Memory B cell (primary cell): Measurements from ENCODE around the gene TFEB.

Experiments
- ATAC-seq: fragments of 150-1000 bp; cut with Tn5 transposase; 2 replicates; pipeline ENCODE4 v1.10.0; 2021; ENCODE audit warnings: low read depth, mild to moderate bottlenecking, moderate library complexity
- DNase-seq, 2 donors: peaks; one replicate each; pipeline ENCODE4 v3.0.0; 2022; ENCODE audit warnings: low spot score in 2 of 2
- H3K27ac Mint-ChIP-seq: one replicate; pipeline ENCODE4 v1.8.0; 2022; ENCODE audit warnings: mild to moderate bottlenecking, moderate library complexity, mixed read lengths
- H3K27me3 Mint-ChIP-seq: one replicate; pipeline ENCODE4 v1.8.0; 2022; ENCODE audit warnings: mixed read lengths
- H3K36me3 Mint-ChIP-seq: one replicate; pipeline ENCODE4 v1.8.0; 2022; ENCODE audit warnings: mild to moderate bottlenecking, mixed read lengths
- H3K4me1 Mint-ChIP-seq: one replicate; pipeline ENCODE4 v1.8.0; 2022; ENCODE audit warnings: mixed read lengths
- H3K4me3 Mint-ChIP-seq: one replicate; pipeline ENCODE4 v1.8.0; 2022; ENCODE audit warnings: mild to moderate bottlenecking, moderate library complexity, mixed read lengths
- H3K9me3 Mint-ChIP-seq: one replicate; pipeline ENCODE4 v1.8.0; 2022; ENCODE audit warnings: mixed read lengths

The TFEB gene

DNA sequence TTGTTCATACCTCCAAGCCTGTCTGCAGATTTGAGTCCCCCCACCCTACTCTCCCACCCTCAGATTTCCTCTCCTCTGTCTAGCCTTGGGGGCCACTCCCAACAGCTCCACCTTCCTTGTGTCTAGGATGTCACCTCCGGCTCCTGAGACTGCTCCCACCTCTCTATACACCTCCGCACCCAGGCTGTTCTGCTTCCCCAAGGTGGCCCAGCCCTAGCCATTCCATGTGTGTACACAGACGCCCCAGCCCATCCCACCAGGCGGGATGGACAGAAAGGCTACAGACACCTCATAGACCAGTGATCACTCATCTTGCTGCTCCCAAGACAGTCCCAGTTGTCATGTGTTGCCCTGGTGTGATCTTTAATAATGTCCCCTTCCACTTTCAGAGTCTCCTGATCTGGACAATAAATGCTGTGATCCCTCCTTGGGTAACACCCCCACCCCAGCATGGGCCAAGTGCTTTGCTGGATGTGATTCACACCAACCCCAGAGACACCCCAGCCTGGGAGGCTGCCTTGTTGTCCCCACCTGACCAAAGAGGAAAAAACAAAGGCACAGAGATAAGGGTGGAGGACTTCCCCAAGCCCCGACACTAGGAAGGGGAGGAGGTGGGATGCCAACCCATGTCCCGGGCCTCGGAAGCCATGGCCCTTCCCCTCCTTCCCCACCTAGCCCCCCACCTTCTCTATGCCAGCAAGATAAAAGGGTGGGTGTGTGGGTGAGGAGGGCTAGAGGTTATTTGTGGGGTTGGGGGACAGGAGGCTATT lies 61.0 kb downstream of the TFEB start:
- H3K27me3 Mint-ChIP-seq, result peaks cover 20% of the 10 kb centered on the region
- H3K9me3 Mint-ChIP-seq, result no peaks in the 10 kb centered on the region
- no peak overlapping the region for H3K4me3 Mint-ChIP-seq
- no peak overlapping the region for H3K27ac Mint-ChIP-seq
- H3K4me1 Mint-ChIP-seq, result peaks cover 2% of the 10 kb centered on the region
- DNase-seq (no peak), ATAC-seq (no peak)
- peaks cover 2% of the 10 kb centered on the region for H3K36me3 Mint-ChIP-seq

DNA sequence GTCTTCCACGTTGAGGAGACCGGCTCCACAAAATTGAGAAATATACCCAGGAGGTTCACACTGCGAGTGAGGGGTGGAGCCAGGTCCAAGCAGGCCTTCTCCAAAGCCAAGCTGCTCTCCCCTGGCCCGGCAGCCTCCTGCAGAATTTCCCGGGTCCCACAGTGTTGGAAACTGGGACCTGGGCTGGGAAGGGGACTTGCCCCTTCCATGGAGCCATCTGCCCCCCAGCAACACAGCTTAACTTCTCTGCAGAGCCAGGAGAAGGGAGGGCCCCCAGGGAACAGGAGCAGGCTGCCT lies 61.8 kb downstream of the TFEB start:
- H3K36me3 Mint-ChIP-seq, result peaks cover 2% of the 10 kb centered on the region
- H3K27me3 Mint-ChIP-seq, result peaks cover 20% of the 10 kb centered on the region
- H3K4me1 Mint-ChIP-seq, result peaks cover 2% of the 10 kb centered on the region
- ATAC-seq (no peak), DNase-seq (no peak)
- no peak overlapping the region for H3K27ac Mint-ChIP-seq
- H3K9me3 Mint-ChIP-seq, result no peaks in the 10 kb centered on the region
- H3K4me3 Mint-ChIP-seq, result no peak overlapping the region

DNA sequence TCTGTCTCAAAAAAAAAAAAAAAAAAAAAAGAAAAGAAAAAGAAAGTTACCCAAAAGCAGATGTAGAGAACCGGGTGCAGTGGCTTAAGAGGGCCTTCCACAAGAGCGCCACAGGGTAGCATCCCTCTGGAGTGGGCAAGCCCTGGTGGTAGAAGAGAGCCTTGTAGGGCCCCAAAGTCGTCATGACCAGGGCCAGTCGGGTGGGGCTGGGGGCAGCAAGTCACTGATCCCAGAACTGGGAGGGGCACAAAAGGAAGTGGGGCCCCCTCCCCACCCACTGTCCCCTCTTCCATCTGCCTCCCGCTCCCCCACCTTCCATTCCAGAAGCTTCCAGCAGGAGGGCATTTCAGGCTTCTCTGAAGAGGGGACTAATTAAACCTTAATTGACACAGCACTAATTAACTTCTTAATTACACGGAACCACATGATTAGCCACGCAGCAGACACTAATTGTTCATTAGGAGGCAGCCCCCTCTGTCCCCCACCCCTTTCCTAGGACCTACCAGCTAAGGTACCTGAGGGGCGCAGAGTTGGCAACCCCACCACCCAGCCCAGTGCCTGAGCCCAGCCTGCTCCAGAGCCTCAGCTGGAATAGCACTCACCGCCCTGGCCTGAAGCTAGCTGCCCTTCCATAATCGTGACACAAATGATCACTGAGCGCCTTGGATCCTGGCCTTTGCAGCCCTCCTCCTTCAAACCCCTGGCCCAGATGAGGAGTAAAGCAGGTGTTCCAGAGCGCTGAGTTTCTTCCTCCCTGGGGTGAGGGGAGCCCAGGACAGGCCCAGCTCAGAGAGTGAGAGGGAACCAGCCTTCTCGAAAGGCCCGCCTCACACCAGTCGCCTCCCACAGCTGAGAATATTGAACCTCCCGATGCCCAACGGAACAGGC lies 62.3 kb downstream of the TFEB start:
- Mint-ChIP-seq H3K27ac (no peak overlapping the region), H3K27me3 (peaks cover 20% of the 10 kb centered on the region)

DNA sequence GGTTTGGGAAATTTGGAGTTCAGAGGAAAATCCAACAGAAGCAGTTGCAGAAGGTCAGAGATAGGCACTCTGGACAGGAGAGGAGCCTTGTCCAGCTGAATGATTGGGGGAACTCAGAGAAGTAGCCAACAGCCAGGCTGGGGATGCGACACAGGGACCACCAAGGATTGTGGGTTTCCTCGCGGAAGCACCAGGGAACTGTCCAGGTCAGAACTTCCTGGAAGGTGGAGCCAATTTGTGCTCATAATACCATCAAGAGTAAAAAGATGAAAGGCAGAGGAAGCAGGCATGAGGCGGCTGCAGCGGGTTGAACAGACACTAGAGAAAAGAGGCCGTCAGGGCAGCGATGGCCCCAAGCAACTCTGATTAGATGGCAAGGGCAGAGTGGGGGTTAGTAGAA lies 63.4 kb downstream of the TFEB start:
- peaks cover 1% of the 10 kb centered on the region for H3K4me1 Mint-ChIP-seq
- ATAC-seq (no peak), DNase-seq (no peak)
- no peak overlapping the region for H3K4me3 Mint-ChIP-seq
- no peak overlapping the region for H3K27ac Mint-ChIP-seq
- peaks cover 2% of the 10 kb centered on the region for H3K36me3 Mint-ChIP-seq
- no peaks in the 10 kb centered on the region for H3K9me3 Mint-ChIP-seq
- peaks cover 18% of the 10 kb centered on the region for H3K27me3 Mint-ChIP-seq

More for the DNA sequence above, 62.3 kb downstream of the TFEB start:
- peaks cover 2% of the 10 kb centered on the region for H3K36me3 Mint-ChIP-seq
- H3K9me3 Mint-ChIP-seq, result no peaks in the 10 kb centered on the region
- peaks cover 2% of the 10 kb centered on the region for H3K4me1 Mint-ChIP-seq
- ATAC-seq, result no peak
- H3K4me3 Mint-ChIP-seq, result no peak overlapping the region
- no peak for DNase-seq

DNA sequence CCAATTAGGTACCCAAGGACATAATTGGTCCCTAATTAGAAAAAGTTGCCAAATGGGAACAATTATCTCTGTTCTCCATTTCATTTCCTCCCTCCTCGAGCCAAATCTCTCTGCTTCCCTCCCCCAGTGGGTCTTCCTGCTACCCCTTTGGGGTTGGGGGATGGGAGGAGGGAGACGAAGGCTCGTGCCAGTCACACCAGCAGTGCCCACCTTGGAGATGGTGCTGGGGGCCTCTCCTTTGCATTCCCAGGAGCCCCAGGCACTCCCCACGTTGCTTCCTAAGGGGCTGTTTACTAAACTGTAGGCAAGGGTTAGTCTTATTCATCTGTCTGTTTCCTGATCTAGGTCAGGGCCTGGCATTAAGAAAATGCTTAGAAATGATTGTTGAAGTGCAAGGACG lies 64.0 kb downstream of the TFEB start:
- DNase-seq, result no peak
- Mint-ChIP-seq H3K4me1 (no peaks in the 10 kb centered on the region), H3K27ac (no peak overlapping the region), H3K9me3 (no peaks in the 10 kb centered on the region), H3K4me3 (no peak overlapping the region), H3K27me3 (peaks cover 14% of the 10 kb centered on the region), H3K36me3 (peaks cover 2% of the 10 kb centered on the region)
- ATAC-seq, result no peak

DNA sequence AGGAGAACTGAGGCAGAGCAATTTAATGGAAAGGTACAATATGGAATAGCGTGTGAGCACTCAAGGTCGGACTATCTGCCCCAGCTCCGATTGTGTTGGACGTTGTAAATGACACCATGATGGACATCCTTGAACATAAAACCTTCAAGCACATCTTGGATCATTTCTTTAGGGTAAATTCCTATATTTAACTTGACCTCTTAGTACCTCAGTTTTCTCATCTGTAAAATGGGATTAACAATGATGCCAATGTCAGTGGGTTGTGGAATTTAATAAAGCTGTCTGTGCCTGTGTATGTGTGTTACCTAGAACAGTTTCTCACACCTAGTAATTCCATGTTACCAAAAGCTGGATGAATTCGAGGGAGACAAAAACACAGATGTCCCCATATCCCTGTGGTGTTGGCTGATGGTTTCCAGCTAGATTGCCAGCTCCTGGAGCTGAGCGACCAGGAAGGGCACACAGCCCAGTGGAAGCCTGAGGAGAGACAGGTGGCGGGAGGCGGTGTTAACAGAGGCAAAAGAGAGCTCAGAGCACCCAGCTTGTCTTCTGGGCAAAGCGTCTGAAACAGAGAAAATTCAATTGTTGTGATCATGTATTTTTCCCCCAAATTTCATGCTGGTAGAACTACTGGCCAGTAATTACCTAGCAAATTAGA lies 64.6 kb downstream of the TFEB start:
- no peak overlapping the region for H3K27ac Mint-ChIP-seq
- no peaks in the 10 kb centered on the region for H3K4me1 Mint-ChIP-seq
- no peak for DNase-seq
- no peak for ATAC-seq
- no peaks in the 10 kb centered on the region for H3K9me3 Mint-ChIP-seq
- H3K4me3 Mint-ChIP-seq, result no peak overlapping the region
- peaks cover 2% of the 10 kb centered on the region for H3K36me3 Mint-ChIP-seq
- H3K27me3 Mint-ChIP-seq, result peaks cover 12% of the 10 kb centered on the region

DNA sequence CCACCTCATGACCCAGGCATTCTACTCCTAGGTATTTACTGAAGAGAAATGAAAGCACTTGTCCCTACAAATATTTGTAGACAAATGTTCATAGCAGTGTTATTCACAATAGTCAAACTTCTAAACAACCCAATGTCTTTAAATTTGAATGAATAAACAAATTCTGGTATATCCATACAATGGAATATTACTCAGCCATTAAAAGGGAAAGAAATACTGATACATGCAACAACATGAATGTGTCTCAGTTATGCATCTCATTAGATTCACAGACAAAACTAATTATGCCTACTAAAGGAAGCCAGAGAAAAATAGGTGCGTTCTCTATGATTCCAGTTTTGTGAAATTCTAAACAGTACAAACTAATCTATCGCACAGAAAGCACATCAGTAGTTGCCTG lies 66.4 kb downstream of the TFEB start:
- no peak for ATAC-seq
- DNase-seq, result no peak
- peaks cover 2% of the 10 kb centered on the region for H3K36me3 Mint-ChIP-seq
- H3K9me3 Mint-ChIP-seq, result no peaks in the 10 kb centered on the region
- H3K4me3 Mint-ChIP-seq, result no peak overlapping the region
- no peaks in the 10 kb centered on the region for H3K4me1 Mint-ChIP-seq
- H3K27ac Mint-ChIP-seq, result no peak overlapping the region
- peaks cover 8% of the 10 kb centered on the region for H3K27me3 Mint-ChIP-seq

DNA sequence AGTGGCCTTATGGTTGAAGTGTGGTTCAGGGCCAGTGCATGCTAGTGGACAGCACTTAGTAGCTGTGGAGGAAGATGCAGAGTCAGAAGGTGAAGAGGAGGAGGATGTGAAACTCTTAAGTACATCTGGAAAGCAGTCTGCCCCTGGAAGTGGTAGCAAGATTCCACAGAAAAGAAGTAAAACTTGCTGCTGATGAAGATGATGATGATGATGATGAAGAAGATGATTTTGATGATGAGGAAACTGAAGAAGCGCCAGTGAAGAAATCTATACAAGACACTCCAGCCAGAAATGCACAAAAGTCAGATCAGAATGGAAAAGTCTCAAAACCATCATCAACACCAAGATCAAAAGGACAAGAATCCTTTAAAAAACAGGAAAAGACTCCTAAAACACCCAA lies 68.2 kb downstream of the TFEB start:
- no peak for ATAC-seq
- Mint-ChIP-seq H3K27ac (no peak overlapping the region), H3K36me3 (peaks cover 2% of the 10 kb centered on the region)

DNA sequence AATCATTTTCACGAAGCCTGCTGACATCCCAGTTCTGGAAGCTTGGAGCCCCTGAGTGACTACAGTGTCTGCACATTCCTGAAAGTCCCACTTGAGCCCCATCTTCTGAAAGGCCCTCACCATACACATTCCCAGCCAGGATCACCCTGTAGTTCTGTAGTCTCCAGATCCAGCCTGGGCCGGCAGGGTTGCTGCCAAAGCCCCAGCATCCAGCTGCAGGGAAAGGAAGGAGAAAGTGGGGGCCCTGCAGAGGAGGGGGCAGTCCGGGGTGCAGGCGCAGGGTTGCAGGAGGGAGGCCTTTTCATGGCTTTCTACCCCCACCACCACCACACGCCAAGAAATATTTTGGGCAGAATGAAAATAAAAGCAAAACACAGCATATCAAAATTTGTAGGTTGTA lies 71.1 kb downstream of the TFEB start:
- no peaks in the 10 kb centered on the region for H3K4me1 Mint-ChIP-seq
- H3K27ac Mint-ChIP-seq, result no peak overlapping the region
- ATAC-seq (no peak), DNase-seq (no peak)
- peaks cover 2% of the 10 kb centered on the region for H3K27me3 Mint-ChIP-seq
- no peaks in the 10 kb centered on the region for H3K36me3 Mint-ChIP-seq
- no peaks in the 10 kb centered on the region for H3K9me3 Mint-ChIP-seq
- H3K4me3 Mint-ChIP-seq, result no peak overlapping the region

More for the DNA sequence above, 68.2 kb downstream of the TFEB start:
- peaks cover 8% of the 10 kb centered on the region for H3K27me3 Mint-ChIP-seq
- DNase-seq, result no peak
- H3K4me3 Mint-ChIP-seq, result no peak overlapping the region
- H3K9me3 Mint-ChIP-seq, result no peaks in the 10 kb centered on the region
- H3K4me1 Mint-ChIP-seq, result no peaks in the 10 kb centered on the region

DNA sequence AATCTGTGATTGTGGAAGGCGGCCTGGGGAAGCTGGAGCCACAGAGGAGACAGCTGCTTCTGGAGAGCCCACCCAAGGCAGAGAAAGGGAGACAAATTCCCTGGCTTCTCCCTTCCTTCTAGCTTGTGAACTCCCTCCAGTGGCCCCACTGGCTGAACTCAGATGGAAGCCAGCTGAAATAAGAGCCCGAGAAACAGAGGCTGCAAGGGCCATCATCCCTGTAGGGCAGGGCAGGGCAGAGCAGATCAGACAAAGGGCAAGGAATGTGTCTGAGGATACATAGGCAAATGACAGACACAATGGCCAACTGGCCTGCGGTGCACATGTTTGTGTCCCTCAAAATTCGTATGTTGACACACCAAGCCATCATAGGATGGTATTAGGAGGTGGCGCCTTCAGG lies 71.8 kb downstream of the TFEB start:
- ATAC-seq, result no peak
- DNase-seq, result no peak
- Mint-ChIP-seq H3K27ac (no peak overlapping the region), H3K36me3 (no peaks in the 10 kb centered on the region), H3K27me3 (peaks cover 2% of the 10 kb centered on the region), H3K4me3 (no peak overlapping the region), H3K4me1 (no peaks in the 10 kb centered on the region), H3K9me3 (no peaks in the 10 kb centered on the region)

DNA sequence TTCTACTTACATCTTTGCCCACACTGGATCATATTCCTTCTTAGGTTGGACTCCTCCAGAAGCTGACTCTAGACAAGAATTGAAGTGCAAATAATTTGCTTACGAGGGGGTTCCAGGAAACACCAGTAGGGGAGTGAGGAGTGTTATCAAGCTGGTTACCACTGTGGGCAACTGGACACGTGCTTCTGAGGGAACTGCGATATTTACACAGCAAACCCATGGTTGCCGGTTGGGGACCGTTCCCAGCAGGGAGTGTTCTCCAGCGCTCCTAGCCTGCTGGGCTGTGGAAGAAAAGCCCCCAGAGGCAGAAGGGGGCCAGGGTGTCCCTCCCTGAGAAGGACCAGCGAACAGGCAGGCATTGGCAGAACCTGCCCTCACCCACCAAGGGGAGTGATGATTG lies 75.5 kb downstream of the TFEB start:
- peaks cover 3% of the 10 kb centered on the region for H3K4me1 Mint-ChIP-seq
- no peaks in the 10 kb centered on the region for H3K36me3 Mint-ChIP-seq
- H3K27ac Mint-ChIP-seq, result no peak overlapping the region
- no peak for DNase-seq
- no peak overlapping the region for H3K4me3 Mint-ChIP-seq
- H3K27me3 Mint-ChIP-seq, result peaks cover 17% of the 10 kb centered on the region
- ATAC-seq, result no peak
- no peaks in the 10 kb centered on the region for H3K9me3 Mint-ChIP-seq

DNA sequence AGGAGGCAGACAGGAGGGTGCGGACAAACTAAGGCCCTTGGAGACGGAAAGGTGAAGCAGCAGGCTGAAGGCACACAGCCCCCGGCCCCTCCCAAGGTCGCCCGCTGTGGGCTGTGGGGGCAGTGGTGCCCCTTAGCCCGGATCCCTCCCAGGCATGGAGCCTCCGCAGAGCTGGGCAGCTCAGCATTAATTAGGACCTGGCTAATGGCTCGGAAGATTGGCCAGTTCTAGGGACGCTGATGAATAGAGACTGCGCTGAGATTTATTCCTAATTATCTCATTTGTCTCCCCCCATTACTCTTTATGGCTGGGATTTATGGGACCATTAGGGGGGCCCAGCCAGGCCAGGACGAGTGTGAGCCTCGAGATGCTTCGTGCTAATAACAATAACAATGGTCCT lies 76.8 kb downstream of the TFEB start:
- peaks cover 20% of the 10 kb centered on the region for H3K27me3 Mint-ChIP-seq

DNA sequence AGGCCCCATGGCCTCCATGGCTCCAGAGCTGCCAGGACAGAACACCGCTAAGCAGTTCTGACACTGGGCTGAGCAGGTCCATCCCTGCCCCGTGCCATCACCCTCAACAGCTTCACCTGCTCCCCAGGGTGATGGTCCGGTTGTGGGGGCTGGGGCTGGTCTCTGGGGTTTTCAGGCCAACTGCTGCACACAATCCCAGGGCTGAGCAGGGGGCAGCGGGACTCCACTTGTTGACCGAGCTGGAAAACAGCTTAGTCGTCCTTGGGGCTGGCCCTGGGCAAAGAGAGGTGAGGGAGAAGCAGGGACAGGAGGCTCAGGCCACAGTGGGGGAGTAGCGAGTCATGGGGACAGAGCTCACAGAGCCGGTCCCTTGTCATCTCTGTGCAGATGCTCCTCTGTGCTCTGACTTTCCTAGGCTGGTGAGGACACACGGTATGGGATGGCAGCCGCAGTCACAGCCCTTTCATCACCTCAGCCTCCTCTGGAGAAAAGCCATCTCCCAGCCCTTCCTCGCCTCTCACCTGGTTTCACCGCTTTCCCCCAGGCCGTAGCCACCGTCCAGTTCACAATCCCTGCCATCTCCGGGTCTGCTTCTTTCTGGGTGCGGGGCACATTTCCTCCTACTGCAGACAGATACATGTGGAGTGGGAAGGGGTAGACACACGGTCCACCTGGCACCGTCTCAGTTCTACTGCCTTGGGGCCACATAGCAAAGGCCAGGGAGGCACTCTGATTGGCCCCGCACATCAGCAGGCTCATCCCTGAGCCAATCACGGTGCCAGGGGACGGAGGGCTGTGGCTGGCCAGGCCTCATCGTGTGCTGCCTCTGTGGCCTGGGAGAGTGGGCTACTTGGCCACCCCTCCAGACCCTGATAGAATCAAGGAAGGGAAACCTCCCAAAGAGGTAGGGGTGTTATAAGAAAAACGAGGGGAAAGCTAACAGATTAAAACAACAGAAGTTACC lies 78.0 kb downstream of the TFEB start:
- H3K27ac Mint-ChIP-seq, result no peak overlapping the region
- DNase-seq (no peak), ATAC-seq (no peak)
- H3K9me3 Mint-ChIP-seq, result no peaks in the 10 kb centered on the region
- no peaks in the 10 kb centered on the region for H3K36me3 Mint-ChIP-seq
- peaks cover 3% of the 10 kb centered on the region for H3K4me1 Mint-ChIP-seq
- H3K27me3 Mint-ChIP-seq, result peaks cover 20% of the 10 kb centered on the region
- H3K4me3 Mint-ChIP-seq, result no peak overlapping the region

More for the DNA sequence above, 76.8 kb downstream of the TFEB start:
- Mint-ChIP-seq H3K4me3 (no peak overlapping the region), H3K9me3 (no peaks in the 10 kb centered on the region), H3K4me1 (peaks cover 3% of the 10 kb centered on the region), H3K27ac (no peak overlapping the region), H3K36me3 (no peaks in the 10 kb centered on the region)
- DNase-seq (no peak), ATAC-seq (no peak)
